Neural progenitor cell (in vitro differentiated cells): Measurements from ENCODE around the gene NEIL1. TPM values are rescaled to one million over a fixed set of nuclear protein-coding genes. Genes with fewer than 3 reads are reported as not detected.

Source experiments
- DNase-seq: peaks from one replicate; pipeline ENCODE4 v3.0.0-alpha.2; 2016; ENCODE audit warnings: low spot score
- H2AFZ ChIP-seq: fragments of 200-600 bp; sonication (generic); replicated peaks from 2 replicates; pipeline ENCODE4 v1.6.1; 2016; ENCODE audit warnings: antibody characterized with exemption
- H3F3A ChIP-seq: fragments of 200-600 bp; sonication (generic); 2 replicates; pipeline ENCODE4 v1.6.1; 2016; ENCODE audit warnings: antibody characterized with exemption, low read depth
- H3K27ac ChIP-seq: fragments of 200-600 bp; sonication (generic); 2 replicates; pipeline ENCODE4 v1.5.1; 2016; ENCODE audit warnings: mild to moderate bottlenecking
- H3K27me3 ChIP-seq: fragments of 200-600 bp; sonication (generic); 2 replicates; pipeline ENCODE4 v1.6.1; 2016; ENCODE audit warnings: mild to moderate bottlenecking, moderate library complexity
- H3K36me3 ChIP-seq: fragments of 200-600 bp; sonication (generic); 2 replicates; pipeline ENCODE4 v1.5.1; 2016
- H3K4me1 ChIP-seq: fragments of 200-600 bp; sonication (generic); 2 replicates; pipeline ENCODE4 v1.6.1; 2016; ENCODE audit warnings: mixed run types
- H3K4me2 ChIP-seq: fragments of 200-600 bp; sonication (generic); 2 replicates; pipeline ENCODE4 v1.6.1; 2016
- H3K4me3 ChIP-seq: fragments of 200-600 bp; sonication (generic); 2 replicates; pipeline ENCODE4 v1.5.1; 2016
- H3K79me2 ChIP-seq: fragments of 200-600 bp; sonication (generic); 2 replicates; pipeline ENCODE4 v1.6.1; 2016; ENCODE audit warnings: low read depth
- H3K9ac ChIP-seq: fragments of 200-600 bp; sonication (generic); 2 replicates; pipeline ENCODE4 v1.6.1; 2016
- H3K9me3 ChIP-seq: fragments of 200-600 bp; sonication (generic); 2 replicates; pipeline ENCODE4 v1.5.1; 2016; ENCODE audit warnings: low read depth
- H4K20me1 ChIP-seq: fragments of 200-600 bp; sonication (generic); 2 replicates; pipeline ENCODE4 v1.6.1; 2016; ENCODE audit warnings: low read depth
- H3K27ac Mint-ChIP-seq: 3 replicates; pipeline ENCODE4 v1.8.0; 2021; ENCODE audit warnings: mixed read lengths
- H3K27me3 Mint-ChIP-seq: 2 replicates; pipeline ENCODE4 v1.8.0; 2022; ENCODE audit warnings: low read depth, mild to moderate bottlenecking, inconsistent platforms, moderate library complexity, mixed read lengths; ENCODE audit not compliant: insufficient read depth
- H3K36me3 Mint-ChIP-seq: 3 replicates; pipeline ENCODE4 v1.8.0; 2021; ENCODE audit warnings: mixed read lengths
- H3K4me1 Mint-ChIP-seq: 3 replicates; pipeline ENCODE4 v1.8.0; 2021; ENCODE audit warnings: mixed read lengths
- H3K4me3 Mint-ChIP-seq: 3 replicates; pipeline ENCODE4 v1.8.0; 2021; ENCODE audit warnings: mild to moderate bottlenecking, moderate library complexity, mixed read lengths
- H3K9me3 Mint-ChIP-seq: 3 replicates; pipeline ENCODE4 v1.8.0; 2020; ENCODE audit warnings: mixed read lengths
- EZH2 ChIP-seq: fragments of 200-600 bp; sonication (generic); IDR thresholded peaks from 2 replicates; pipeline ENCODE4 v1.6.1; 2017; ENCODE audit warnings: antibody characterized with exemption, mild to moderate bottlenecking, moderate library complexity
- EZH2phosphoT487 ChIP-seq: fragments of 200-600 bp; sonication (generic); IDR thresholded peaks from 2 replicates; pipeline ENCODE4 v1.6.1; 2017; ENCODE audit warnings: antibody characterized with exemption
- total RNA-seq: library from RNA; depleted of rRNA; stranded (reverse); fragments of >200 nt; gene quantifications from 2 replicates; pipeline ENCODE4 v1.2.3, GENCODE V29; 2015; ENCODE audit warnings: low replicate concordance
- TF ChIP-seq, protein P1 (sequence below): fragments of 200-600 bp; sonication (generic); IDR thresholded peaks from 2 replicates; pipeline ENCODE4 v1.5.1; 2017; ENCODE audit warnings: antibody characterized with exemption, mild to moderate bottlenecking

NEIL1 gene
- total RNA-seq, 1 donor from 2014 or later: 11.2 TPM

DNA sequence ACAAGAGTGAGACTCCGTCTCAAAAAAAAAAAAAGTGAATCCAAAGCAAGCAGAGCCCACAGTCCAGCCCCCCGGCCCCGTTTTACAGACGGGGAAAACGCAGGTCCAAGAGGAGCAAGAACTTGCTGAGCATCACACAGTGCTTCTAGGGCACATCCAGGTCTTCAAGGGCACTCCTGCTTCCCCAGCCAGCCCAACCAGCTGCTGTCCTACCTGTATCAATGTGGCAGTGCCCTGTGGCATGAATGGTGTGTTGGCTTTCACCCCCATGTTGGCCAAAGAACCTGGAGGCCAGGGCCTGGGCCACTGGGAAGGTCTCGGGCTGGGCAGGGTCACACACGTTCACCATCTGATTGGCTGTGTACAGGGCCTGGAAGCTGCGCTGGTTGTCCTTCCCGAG lies 16.9 kb downstream of the NEIL1 start:
- Mint-ChIP-seq H3K27me3 (no peaks in the 10 kb centered on the region), H3K9me3 (no peaks in the 10 kb centered on the region), H3K4me3 (no peak overlapping the region), H3K27ac (no peak overlapping the region), H3K36me3 (peaks cover 8% of the 10 kb centered on the region), H3K4me1 (peaks cover 3% of the 10 kb centered on the region)
- Histone ChIP-seq H3K4me1 (no peaks in the 10 kb centered on the region), H3K9ac (no peak overlapping the region), H3K4me3 (no peak overlapping the region), H3K9me3 (no peaks in the 10 kb centered on the region), H4K20me1 (peaks cover 10% of the 10 kb centered on the region), H3K27ac (no peak overlapping the region), H3F3A (peaks cover 10% of the 10 kb centered on the region), H3K36me3 (no peaks in the 10 kb centered on the region), H3K79me2 (no peaks in the 10 kb centered on the region), H3K4me2 (no peak overlapping the region), H3K27me3 (no peaks in the 10 kb centered on the region), H2AFZ (no peak overlapping the region)
- TF ChIP-seq EZH2phosphoT487: no peak
- TF ChIP-seq, protein P1, sequence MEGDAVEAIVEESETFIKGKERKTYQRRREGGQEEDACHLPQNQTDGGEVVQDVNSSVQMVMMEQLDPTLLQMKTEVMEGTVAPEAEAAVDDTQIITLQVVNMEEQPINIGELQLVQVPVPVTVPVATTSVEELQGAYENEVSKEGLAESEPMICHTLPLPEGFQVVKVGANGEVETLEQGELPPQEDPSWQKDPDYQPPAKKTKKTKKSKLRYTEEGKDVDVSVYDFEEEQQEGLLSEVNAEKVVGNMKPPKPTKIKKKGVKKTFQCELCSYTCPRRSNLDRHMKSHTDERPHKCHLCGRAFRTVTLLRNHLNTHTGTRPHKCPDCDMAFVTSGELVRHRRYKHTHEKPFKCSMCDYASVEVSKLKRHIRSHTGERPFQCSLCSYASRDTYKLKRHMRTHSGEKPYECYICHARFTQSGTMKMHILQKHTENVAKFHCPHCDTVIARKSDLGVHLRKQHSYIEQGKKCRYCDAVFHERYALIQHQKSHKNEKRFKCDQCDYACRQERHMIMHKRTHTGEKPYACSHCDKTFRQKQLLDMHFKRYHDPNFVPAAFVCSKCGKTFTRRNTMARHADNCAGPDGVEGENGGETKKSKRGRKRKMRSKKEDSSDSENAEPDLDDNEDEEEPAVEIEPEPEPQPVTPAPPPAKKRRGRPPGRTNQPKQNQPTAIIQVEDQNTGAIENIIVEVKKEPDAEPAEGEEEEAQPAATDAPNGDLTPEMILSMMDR: no peak
- no peak for TF ChIP-seq EZH2
- no peak for DNase-seq

DNA sequence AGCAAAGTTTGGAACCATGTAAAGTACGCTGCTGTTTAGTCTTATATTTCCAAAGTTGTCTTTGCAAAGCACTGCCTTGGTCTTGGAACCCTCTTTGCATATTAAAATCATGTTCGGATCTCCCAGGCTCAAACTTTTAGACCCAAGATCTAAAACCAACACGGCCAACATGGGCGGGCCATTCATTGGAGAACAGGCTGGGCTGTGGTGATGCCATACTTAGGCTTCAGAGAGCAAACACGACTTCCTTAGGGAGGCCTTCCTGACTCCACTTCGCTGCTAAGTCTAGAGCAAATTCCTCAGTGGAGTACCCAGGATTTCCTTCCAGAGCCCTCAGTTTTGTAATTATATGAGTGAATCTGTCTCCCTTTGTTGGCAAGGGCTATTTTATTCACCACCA lies 18.0 kb downstream of the NEIL1 start:
- peaks cover 6% of the 10 kb centered on the region for H3K79me2 ChIP-seq
- H3K4me3 ChIP-seq: no peak overlapping the region
- Mint-ChIP-seq H3K27me3 (no peaks in the 10 kb centered on the region), H3K36me3 (peaks cover 8% of the 10 kb centered on the region), H3K27ac (no peak overlapping the region), H3K9me3 (no peaks in the 10 kb centered on the region), H3K4me3 (no peak overlapping the region), H3K4me1 (peaks cover 13% of the 10 kb centered on the region)
- peaks cover 8% of the 10 kb centered on the region for H3K4me1 ChIP-seq
- peaks cover 20% of the 10 kb centered on the region for H4K20me1 ChIP-seq
- no peak overlapping the region for H2AFZ ChIP-seq
- no peak for DNase-seq
- no peak overlapping the region for H3K9ac ChIP-seq
- no peaks in the 10 kb centered on the region for H3K27me3 ChIP-seq
- no peak overlapping the region for H3K27ac ChIP-seq
- H3F3A ChIP-seq: peaks cover 21% of the 10 kb centered on the region
- no peaks in the 10 kb centered on the region for H3K36me3 ChIP-seq
- no peak overlapping the region for H3K4me2 ChIP-seq
- TF ChIP-seq EZH2phosphoT487 (no peak), EZH2 (no peak)
- TF ChIP-seq, protein P1: no peak
- no peaks in the 10 kb centered on the region for H3K9me3 ChIP-seq

DNA sequence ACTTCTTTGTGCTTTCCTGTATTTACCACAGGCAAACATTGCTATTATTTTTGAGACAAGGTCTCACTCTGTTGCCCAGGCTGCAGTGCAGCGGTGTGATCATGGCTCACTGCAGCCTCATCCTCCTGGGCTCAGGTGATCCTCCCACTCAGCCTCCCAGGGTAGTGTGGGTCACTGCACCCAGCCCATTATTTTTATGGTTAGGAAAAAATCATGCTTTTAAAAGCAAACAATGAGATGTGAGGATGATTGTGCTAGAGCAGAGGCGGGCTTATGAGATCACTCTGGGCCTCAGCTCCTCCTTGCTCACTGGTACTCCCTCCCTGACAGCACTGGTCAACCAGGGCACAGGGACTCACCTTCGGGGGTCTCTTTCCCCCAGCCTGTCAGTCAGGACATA lies 19.3 kb downstream of the NEIL1 start:
- Mint-ChIP-seq H3K9me3 (no peaks in the 10 kb centered on the region), H3K27ac (no peak overlapping the region), H3K27me3 (no peaks in the 10 kb centered on the region), H3K4me1 (peaks cover 15% of the 10 kb centered on the region), H3K36me3 (peaks cover 5% of the 10 kb centered on the region), H3K4me3 (no peak overlapping the region)
- H4K20me1 ChIP-seq: peaks cover 22% of the 10 kb centered on the region
- no peak overlapping the region for H3K4me2 ChIP-seq
- peaks cover 31% of the 10 kb centered on the region for H3F3A ChIP-seq
- no peak overlapping the region for H3K27ac ChIP-seq
- TF ChIP-seq, protein P1: no peak
- TF ChIP-seq EZH2phosphoT487 (no peak), EZH2 (no peak)
- H3K36me3 ChIP-seq: peaks cover 12% of the 10 kb centered on the region
- no peaks in the 10 kb centered on the region for H3K27me3 ChIP-seq
- no peak for DNase-seq
- H2AFZ ChIP-seq: no peak overlapping the region
- no peak overlapping the region for H3K9ac ChIP-seq
- no peak overlapping the region for H3K4me3 ChIP-seq
- no peaks in the 10 kb centered on the region for H3K9me3 ChIP-seq
- H3K79me2 ChIP-seq: peaks cover 14% of the 10 kb centered on the region
- peaks cover 9% of the 10 kb centered on the region for H3K4me1 ChIP-seq
